GM23338 (cell line): ENCODE results near the gene PRDM8. TPM values are rescaled to one million over a fixed set of nuclear protein-coding genes. Genes with fewer than 3 reads are reported as not detected.
A peak's percentile ranks its signal among the peaks of the same experiment; 100 is the strongest.

Source experiments
- ATAC-seq: fragments of 200-7000 bp; cut with Tn5 transposase; 3 replicates; pipeline ENCODE4 v1.9.1; 2020
- DNase-seq: peaks from one replicate; pipeline ENCODE4 v3.0.0-alpha.2; 2015; ENCODE audit warnings: low spot score
- H2AFZ ChIP-seq: fragments of 200-600 bp; sonication (generic); 2 replicates; pipeline ENCODE4 v1.8.0; 2016; ENCODE audit warnings: antibody characterized with exemption, mild to moderate bottlenecking, moderate library complexity
- H3F3A ChIP-seq: fragments of 200-600 bp; sonication (generic); replicated peaks from 2 replicates; pipeline ENCODE4 v1.8.0; 2017; ENCODE audit warnings: antibody characterized with exemption, mixed run types, low read depth
- H3K27ac ChIP-seq: fragments of 200-600 bp; sonication (generic); 2 replicates; pipeline ENCODE4 v1.6.1; 2016; ENCODE audit warnings: low read depth
- H3K27me3 ChIP-seq: fragments of 200-600 bp; sonication (generic); 2 replicates; pipeline ENCODE4 v1.8.0; 2016; ENCODE audit warnings: mild to moderate bottlenecking, mixed run types, moderate library complexity; ENCODE audit not compliant: insufficient read depth
- H3K36me3 ChIP-seq: fragments of 200-600 bp; sonication (generic); 2 replicates; pipeline ENCODE4 v1.8.0; 2016; ENCODE audit warnings: mild to moderate bottlenecking; ENCODE audit not compliant: insufficient read depth
- H3K4me1 ChIP-seq: fragments of 200-600 bp; sonication (generic); 2 replicates; pipeline ENCODE4 v1.8.0; 2016; ENCODE audit warnings: mild to moderate bottlenecking, moderate library complexity; ENCODE audit not compliant: insufficient read depth
- H3K4me2 ChIP-seq: fragments of 200-600 bp; sonication (generic); 2 replicates; pipeline ENCODE4 v1.7.1; 2017; ENCODE audit warnings: mixed run types
- H3K4me3 ChIP-seq: fragments of 200-600 bp; sonication (generic); 2 replicates; pipeline ENCODE4 v1.6.1; 2016; ENCODE audit warnings: mixed run types
- H3K79me2 ChIP-seq: fragments of 200-600 bp; sonication (generic); replicated peaks from 2 replicates; pipeline ENCODE4 v1.8.0; 2017; ENCODE audit warnings: mild to moderate bottlenecking; ENCODE audit not compliant: insufficient read depth
- H3K9me2 ChIP-seq: fragments of 200-600 bp; sonication (generic); 2 replicates; pipeline ENCODE4 v1.8.0; 2017; ENCODE audit not compliant: insufficient read depth
- H4K20me1 ChIP-seq: fragments of 200-600 bp; sonication (generic); replicated peaks from 2 replicates; pipeline ENCODE4 v1.8.0; 2017; ENCODE audit warnings: mild to moderate bottlenecking; ENCODE audit not compliant: insufficient read depth
- H3K27ac Mint-ChIP-seq: 2 replicates; pipeline ENCODE4 v1.8.0; 2020; ENCODE audit warnings: inconsistent platforms, mild to moderate bottlenecking, moderate library complexity, mixed read lengths
- H3K27me3 Mint-ChIP-seq: 3 replicates; pipeline ENCODE4 v1.8.0; 2022; ENCODE audit warnings: low read depth, mild to moderate bottlenecking, moderate library complexity, mixed read lengths, inconsistent platforms; ENCODE audit not compliant: insufficient read depth, poor library complexity
- H3K36me3 Mint-ChIP-seq: 3 replicates; pipeline ENCODE4 v1.8.0; 2021; ENCODE audit warnings: low read depth, mild to moderate bottlenecking, inconsistent platforms, moderate library complexity, mixed read lengths
- H3K4me1 Mint-ChIP-seq: 3 replicates; pipeline ENCODE4 v1.8.0; 2020; ENCODE audit warnings: mild to moderate bottlenecking, inconsistent platforms, mixed read lengths
- H3K4me3 Mint-ChIP-seq: 3 replicates; pipeline ENCODE4 v1.8.0; 2021; ENCODE audit warnings: moderate library complexity, mild to moderate bottlenecking, inconsistent platforms, mixed read lengths
- H3K9me3 Mint-ChIP-seq: 3 replicates; pipeline ENCODE4 v1.8.0; 2020; ENCODE audit warnings: moderate library complexity, mild to moderate bottlenecking, inconsistent platforms, mixed read lengths
- CREB1 ChIP-seq: fragments of 250-450 bp; sonication (Bioruptor Pico); IDR thresholded peaks from 2 replicates; pipeline ENCODE4 v1.5.0; 2020; ENCODE audit warnings: low read depth, mild to moderate bottlenecking, moderate library complexity
- EZH2 ChIP-seq: fragments of 200-600 bp; sonication (generic); IDR thresholded peaks from one replicate; pipeline ENCODE4 v1.8.0; 2017; ENCODE audit warnings: antibody characterized with exemption, mild to moderate bottlenecking, low read depth; ENCODE audit not compliant: unreplicated experiment
- EZH2phosphoT487 ChIP-seq: fragments of 200-600 bp; sonication (generic); IDR thresholded peaks from one replicate; pipeline ENCODE4 v1.8.1; 2018; ENCODE audit warnings: antibody characterized with exemption; ENCODE audit not compliant: unreplicated experiment
- JUNB ChIP-seq: IDR thresholded peaks from one replicate; pipeline ENCODE4 v1.6.1; 2016; ENCODE audit warnings: antibody characterized with exemption; ENCODE audit not compliant: unreplicated experiment
- NANOG ChIP-seq: IDR thresholded peaks from 2 replicates; pipeline ENCODE4 v1.6.1; 2016; ENCODE audit warnings: antibody characterized with exemption, borderline replicate concordance
- STAT1 ChIP-seq: IDR thresholded peaks from one replicate; pipeline ENCODE4 v1.6.1; 2016; ENCODE audit warnings: antibody characterized with exemption; ENCODE audit not compliant: unreplicated experiment
- polyA plus RNA-seq: library from polyadenylated mRNA; unstranded; fragments of >200 nt; fragmentation: Nextera tagmentation; extraction: Ambion mirVana; gene quantifications from 2 replicates; pipeline ENCODE4 v1.2.1, GENCODE V29; 2016
- total RNA-seq: library from RNA; depleted of rRNA; stranded (reverse); fragments of >200 nt; shearing (Covaris generic); gene quantifications from 2 replicates; pipeline ENCODE4 v1.2.3, GENCODE V29; 2014
- TF ChIP-seq, protein P1 (sequence below), 2 experiments: fragments of 200-600 bp in 1 of 2; sonication (generic) in 1 of 2; conservative IDR thresholded peaks; 2 replicates each; pipeline versions ENCODE4 v1.5.1 to v1.6.1; 2016 to 2017; ENCODE audit warnings: antibody characterized with exemption in 2 of 2, low read depth in 2 of 2, mild to moderate bottlenecking in 2 of 2, moderate library complexity in 1 of 2

PRDM8 gene
- total and polyA plus RNA-seq, 2 experiments from 2014 or later: 0.16 TPM; not detected in 1

DNA sequence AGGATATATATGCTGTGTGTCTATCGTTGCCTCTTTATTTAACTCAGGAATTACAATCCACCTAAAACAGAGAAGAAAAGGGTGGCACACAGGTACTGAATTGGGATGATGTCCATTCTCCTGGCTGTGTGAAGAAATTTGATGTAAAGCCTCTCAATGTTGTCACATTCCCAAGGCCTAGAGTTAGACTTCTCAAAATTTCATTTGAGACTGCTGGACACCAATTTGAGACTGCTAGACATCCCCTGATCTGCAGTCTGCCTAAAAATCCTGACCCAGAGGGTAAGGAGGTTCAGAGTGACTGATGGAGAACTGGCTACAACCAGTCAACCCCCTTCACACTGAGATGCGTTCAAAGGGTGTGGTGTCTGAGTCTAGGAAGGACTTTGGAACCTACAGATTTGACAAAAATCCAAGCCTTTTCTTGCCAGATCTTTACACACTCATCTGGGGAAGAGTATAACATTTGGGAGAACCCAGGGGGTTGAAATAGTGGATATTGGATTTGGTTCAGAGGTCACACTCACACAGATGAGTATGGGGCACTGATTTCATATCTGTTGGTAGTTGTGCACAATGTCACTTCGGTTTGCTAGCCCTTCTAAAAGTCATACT lies 4.9 kb upstream of the PRDM8 start:
- peaks cover 100% of the 10 kb centered on the region for H3K27me3 ChIP-seq

DNA sequence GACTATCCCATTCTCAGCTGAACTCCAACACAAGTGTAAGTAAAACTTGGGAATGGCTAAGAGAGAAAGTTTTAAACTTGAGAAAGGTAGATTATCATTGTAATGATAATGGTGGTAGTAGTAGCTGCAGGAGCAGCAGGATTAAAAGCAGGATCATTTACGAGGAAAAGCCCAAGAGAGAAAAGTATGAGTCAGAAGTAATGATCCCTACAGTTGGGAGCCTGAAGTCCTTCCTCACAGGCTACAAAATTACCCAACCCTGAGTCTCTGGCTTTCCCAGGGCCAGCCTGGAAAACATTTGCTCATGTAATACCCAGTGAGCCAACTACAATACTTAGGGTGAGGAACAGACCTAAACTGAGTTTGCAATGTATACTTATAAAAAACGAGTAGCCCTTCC lies 4.4 kb upstream of the PRDM8 start:
- Mint-ChIP-seq H3K4me3 (no peak overlapping the region), H3K4me1 (peaks cover 30% of the 10 kb centered on the region), H3K27me3 (peaks cover 100% of the 10 kb centered on the region), H3K36me3 (no peaks in the 10 kb centered on the region; the same call in 2 of the 3 replicates), H3K27ac (no peak overlapping the region), H3K9me3 (no peaks in the 10 kb centered on the region; the same call in 2 of the 3 replicates)
- Histone ChIP-seq H3K4me3 (no peak overlapping the region), H3K79me2 (no peaks in the 10 kb centered on the region), H3K27ac (no peak overlapping the region), H3K4me1 (peaks cover 36% of the 10 kb centered on the region), H3F3A (peaks cover 26% of the 10 kb centered on the region; the same call in 1 of the 2 replicates), H3K9me2 (no peaks in the 10 kb centered on the region), H2AFZ (no peak overlapping the region), H3K36me3 (no peaks in the 10 kb centered on the region), H3K27me3 (peaks cover 100% of the 10 kb centered on the region), H4K20me1 (peaks cover 71% of the 10 kb centered on the region), H3K4me2 (no peak overlapping the region)
- no peak for DNase-seq
- ATAC-seq: no peak
- TF ChIP-seq CREB1: no peak
- no peak for TF ChIP-seq JUNB
- peak; percentile 22 for TF ChIP-seq EZH2
- TF ChIP-seq, protein P1, sequence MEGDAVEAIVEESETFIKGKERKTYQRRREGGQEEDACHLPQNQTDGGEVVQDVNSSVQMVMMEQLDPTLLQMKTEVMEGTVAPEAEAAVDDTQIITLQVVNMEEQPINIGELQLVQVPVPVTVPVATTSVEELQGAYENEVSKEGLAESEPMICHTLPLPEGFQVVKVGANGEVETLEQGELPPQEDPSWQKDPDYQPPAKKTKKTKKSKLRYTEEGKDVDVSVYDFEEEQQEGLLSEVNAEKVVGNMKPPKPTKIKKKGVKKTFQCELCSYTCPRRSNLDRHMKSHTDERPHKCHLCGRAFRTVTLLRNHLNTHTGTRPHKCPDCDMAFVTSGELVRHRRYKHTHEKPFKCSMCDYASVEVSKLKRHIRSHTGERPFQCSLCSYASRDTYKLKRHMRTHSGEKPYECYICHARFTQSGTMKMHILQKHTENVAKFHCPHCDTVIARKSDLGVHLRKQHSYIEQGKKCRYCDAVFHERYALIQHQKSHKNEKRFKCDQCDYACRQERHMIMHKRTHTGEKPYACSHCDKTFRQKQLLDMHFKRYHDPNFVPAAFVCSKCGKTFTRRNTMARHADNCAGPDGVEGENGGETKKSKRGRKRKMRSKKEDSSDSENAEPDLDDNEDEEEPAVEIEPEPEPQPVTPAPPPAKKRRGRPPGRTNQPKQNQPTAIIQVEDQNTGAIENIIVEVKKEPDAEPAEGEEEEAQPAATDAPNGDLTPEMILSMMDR (conservative IDR thresholded peaks at IDR 0.05; ENCODE audit: low read depth in 2 of 2): no peak
- TF ChIP-seq STAT1: no peak

More for the DNA sequence above, 4.9 kb upstream of the PRDM8 start:
- Histone ChIP-seq H3K4me2 (no peak overlapping the region), H3K4me3 (no peak overlapping the region), H2AFZ (no peak overlapping the region), H4K20me1 (peaks cover 75% of the 10 kb centered on the region), H3F3A (peaks cover 26% of the 10 kb centered on the region; the same call in 1 of the 2 replicates), H3K79me2 (no peaks in the 10 kb centered on the region), H3K4me1 (peaks cover 36% of the 10 kb centered on the region), H3K27ac (no peak overlapping the region), H3K9me2 (no peaks in the 10 kb centered on the region), H3K36me3 (no peaks in the 10 kb centered on the region)
- Mint-ChIP-seq H3K27ac (no peak overlapping the region), H3K36me3 (no peaks in the 10 kb centered on the region; the same call in 2 of the 3 replicates), H3K27me3 (peaks cover 100% of the 10 kb centered on the region), H3K4me3 (no peak overlapping the region), H3K4me1 (peaks cover 26% of the 10 kb centered on the region), H3K9me3 (no peaks in the 10 kb centered on the region; the same call in 2 of the 3 replicates)
- TF ChIP-seq EZH2phosphoT487: no peak
- TF ChIP-seq EZH2: peak; percentile 47
- DNase-seq: no peak
- ATAC-seq: no peak

DNA sequence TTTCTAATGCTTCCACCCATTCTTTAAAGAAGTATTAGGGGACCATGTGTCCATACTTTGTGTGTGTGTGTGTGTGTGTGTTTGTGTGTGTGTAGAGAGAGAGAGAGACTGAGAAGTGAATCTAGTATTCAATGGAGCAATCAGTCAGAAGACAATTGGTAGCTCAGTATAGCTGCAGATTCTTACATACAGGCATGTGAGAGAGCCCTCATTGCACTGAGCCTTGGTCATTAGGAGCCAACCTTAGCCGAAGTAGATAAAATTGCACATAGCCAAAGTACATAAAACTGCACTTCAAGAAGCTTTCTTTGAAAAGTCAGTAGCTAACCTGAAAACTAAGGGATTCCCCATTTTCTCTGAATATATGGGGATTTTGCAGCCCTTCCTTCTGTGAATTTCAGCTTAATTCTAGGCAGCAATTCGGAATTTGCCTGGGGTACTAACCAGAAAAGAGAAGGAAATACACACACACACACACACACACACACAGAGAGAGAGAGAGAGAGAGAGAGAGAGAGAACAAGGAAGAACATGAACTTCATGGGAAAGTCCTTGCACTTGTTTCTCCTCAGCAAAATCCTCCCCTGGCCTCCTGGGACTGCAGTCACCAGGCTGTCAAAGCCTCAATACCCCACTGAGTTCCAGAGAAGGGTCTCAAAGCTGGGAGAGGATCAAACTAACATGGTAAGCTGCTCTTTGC lies 1.7 kb upstream of the PRDM8 start:
- Histone ChIP-seq H3K9me2 (no peaks in the 10 kb centered on the region), H3K27ac (no peak overlapping the region), H3K79me2 (no peaks in the 10 kb centered on the region), H4K20me1 (peaks cover 72% of the 10 kb centered on the region), H3K36me3 (no peaks in the 10 kb centered on the region), H2AFZ (no peak overlapping the region), H3K4me1 (peaks cover 29% of the 10 kb centered on the region), H3F3A (peaks cover 19% of the 10 kb centered on the region; the same call in 1 of the 2 replicates), H3K27me3 (peaks cover 100% of the 10 kb centered on the region), H3K4me3 (no peak overlapping the region), H3K4me2 (peak overlapping the region; percentile 78; the same call in 1 of the 2 replicates)
- DNase-seq (no peak), ATAC-seq (no peak)
- H3K4me3 Mint-ChIP-seq: no peak overlapping the region; the same call in 2 of the 3 replicates
- peaks cover 23% of the 10 kb centered on the region for H3K4me1 Mint-ChIP-seq
- H3K27ac Mint-ChIP-seq: no peak overlapping the region
- H3K9me3 Mint-ChIP-seq: no peaks in the 10 kb centered on the region; the same call in 2 of the 3 replicates
- H3K36me3 Mint-ChIP-seq: no peaks in the 10 kb centered on the region; the same call in 2 of the 3 replicates
- peaks cover 100% of the 10 kb centered on the region for H3K27me3 Mint-ChIP-seq
- TF ChIP-seq NANOG: no peak
